OCI-LY3 (cell line): ENCODE measurements around the gene HCN2.

Experiments used
- EZH2phosphoT487 ChIP-seq: fragments of 200-600 bp; shearing (Covaris generic); IDR thresholded peaks from 2 replicates; pipeline ENCODE4 v1.6.1; 2018; ENCODE audit warnings: antibody characterized with exemption, mixed run types, low read depth
- TF ChIP-seq, protein P1 (sequence below): fragments of 200-600, 300-600 bp; sonication (generic); IDR thresholded peaks from 2 replicates; pipeline ENCODE4 v1.5.1; 2014; ENCODE audit warnings: antibody characterized with exemption, low read length, low read depth

DNA sequence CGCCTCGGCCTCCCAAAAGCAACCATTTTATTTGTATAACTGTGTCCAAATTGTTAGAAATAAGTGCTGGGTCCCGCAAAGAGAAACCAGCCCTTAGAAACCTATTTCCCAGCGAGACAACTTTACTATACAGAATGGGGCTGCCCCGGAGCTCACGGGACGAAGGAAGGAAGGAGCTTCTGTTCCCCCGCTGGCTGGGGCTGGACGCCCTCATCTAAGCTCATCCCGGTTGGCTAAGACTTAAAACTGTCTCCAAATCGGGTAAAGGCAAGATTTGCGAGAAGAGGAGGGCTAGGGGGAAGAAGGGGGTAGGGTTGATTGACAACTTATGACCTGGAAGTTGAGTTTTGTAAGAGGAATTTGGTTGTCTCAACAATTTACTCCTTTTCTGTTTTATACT is 29.6 kb upstream of the HCN2 start:
- TF ChIP-seq, protein P1, sequence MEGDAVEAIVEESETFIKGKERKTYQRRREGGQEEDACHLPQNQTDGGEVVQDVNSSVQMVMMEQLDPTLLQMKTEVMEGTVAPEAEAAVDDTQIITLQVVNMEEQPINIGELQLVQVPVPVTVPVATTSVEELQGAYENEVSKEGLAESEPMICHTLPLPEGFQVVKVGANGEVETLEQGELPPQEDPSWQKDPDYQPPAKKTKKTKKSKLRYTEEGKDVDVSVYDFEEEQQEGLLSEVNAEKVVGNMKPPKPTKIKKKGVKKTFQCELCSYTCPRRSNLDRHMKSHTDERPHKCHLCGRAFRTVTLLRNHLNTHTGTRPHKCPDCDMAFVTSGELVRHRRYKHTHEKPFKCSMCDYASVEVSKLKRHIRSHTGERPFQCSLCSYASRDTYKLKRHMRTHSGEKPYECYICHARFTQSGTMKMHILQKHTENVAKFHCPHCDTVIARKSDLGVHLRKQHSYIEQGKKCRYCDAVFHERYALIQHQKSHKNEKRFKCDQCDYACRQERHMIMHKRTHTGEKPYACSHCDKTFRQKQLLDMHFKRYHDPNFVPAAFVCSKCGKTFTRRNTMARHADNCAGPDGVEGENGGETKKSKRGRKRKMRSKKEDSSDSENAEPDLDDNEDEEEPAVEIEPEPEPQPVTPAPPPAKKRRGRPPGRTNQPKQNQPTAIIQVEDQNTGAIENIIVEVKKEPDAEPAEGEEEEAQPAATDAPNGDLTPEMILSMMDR, result no peak
- TF ChIP-seq EZH2phosphoT487, result no peak
